HCT116 (cell line): ENCODE measurements around the gene LRCH1. TPM values are rescaled to one million over a fixed set of nuclear protein-coding genes. Genes with fewer than 3 reads are reported as not detected.

Experiments
- ATAC-seq: fragments of 200-7000 bp; cut with Tn5 transposase; 2 replicates; pipeline ENCODE4 v1.9.1; 2020; ENCODE audit warnings: mild to moderate bottlenecking, moderate library complexity
- BruUV-seq: library from RNA; stranded (reverse); fragments of 400-500 nt; replicated peaks from 2 replicates; lab custom pipeline; 2021; lab: Mats Ljungman, UMichigan
- CTCF ChIA-PET: fragments of 300-600 bp; sonication (Branson Sonifier 250); formaldehyde crosslinking; loops from one replicate; lab custom pipeline; 2021; ENCODE audit warnings: antibody characterized with exemption; lab: Charles Lee
- POLR2A ChIA-PET: fragments of 300-600, 350-600 bp; sonication (Branson Sonifier 250); formaldehyde crosslinking; loops from one replicate; lab custom pipeline; 2021; ENCODE audit warnings: antibody characterized with exemption; lab: Charles Lee
- RAD21 ChIA-PET, 2 experiments: fragments of 300-600 bp; sonication (Branson Sonifier 250); formaldehyde crosslinking; loops; one replicate each; lab custom pipeline; 2023; ENCODE audit warnings: low total read pairs in 2 of 2; ENCODE audit not compliant: uncharacterized antibody in 2 of 2, unreplicated experiment in 2 of 2, low non-redundant PET in 1 of 2; lab: Charles Lee
- DNase-seq: peaks from one replicate; pipeline ENCODE4 v3.0.0-alpha.2; 2010; ENCODE audit warnings: low read depth, low spot score
- H2AFZ ChIP-seq: fragments of 200-600 bp; shearing (Covaris generic), sonication (generic); 2 replicates; pipeline ENCODE4 v1.6.1; 2017; ENCODE audit warnings: low read depth, mixed run types, mixed read lengths, antibody characterized with exemption, low read length; ENCODE audit not compliant: poor library complexity, severe bottlenecking
- H3K27ac ChIP-seq: 2 replicates; pipeline ENCODE4 v1.5.1; 2012; ENCODE audit warnings: low read depth, low read length
- H3K27me3 ChIP-seq: fragments of 200-600 bp; sonication (generic); 2 replicates; pipeline ENCODE4 v1.6.1; 2016; ENCODE audit warnings: mixed run types, low read length, mixed read lengths; ENCODE audit not compliant: insufficient read depth
- H3K36me3 ChIP-seq, 2 experiments: fragments of 200-500 bp in 1 of 2; fragments of 200-600 bp in 1 of 2; sonication (Bioruptor generic) in 1 of 2; sonication (generic) in 1 of 2; 2 replicates each; pipeline versions ENCODE4 v1.5.1 to v1.6.1; 2014 to 2016; ENCODE audit warnings: low read length in 2 of 2, inconsistent platforms in 1 of 2, mixed read lengths in 1 of 2, mixed run types in 1 of 2; ENCODE audit not compliant: insufficient read depth in 2 of 2, control insufficient read depth in 1 of 2
- H3K4me1 ChIP-seq, 2 experiments: fragments of 200-600 bp in 1 of 2; sonication (generic) in 1 of 2; 2 replicates each; pipeline versions ENCODE4 v1.5.1 to v1.6.1; 2012 to 2017; ENCODE audit warnings: low read length in 2 of 2, inconsistent platforms in 1 of 2, mild to moderate bottlenecking in 1 of 2, mixed read lengths in 1 of 2, mixed run types in 1 of 2, moderate library complexity in 1 of 2; ENCODE audit not compliant: insufficient read depth in 2 of 2, control insufficient read depth in 1 of 2
- H3K4me2 ChIP-seq: fragments of 200-600 bp; sonication (generic); 2 replicates; pipeline ENCODE4 v1.6.1; 2017; ENCODE audit warnings: mixed run types, low read length, mixed read lengths
- H3K4me3 ChIP-seq, 2 experiments: fragments of 200-600 bp in 1 of 2; sonication (generic) in 1 of 2; replicated peaks in 1 of 2; 2 replicates each; pipeline ENCODE4 v1.5.1; 2011 to 2016; ENCODE audit warnings: low read length in 2 of 2, control low read depth in 1 of 2, low read depth in 1 of 2, mild to moderate bottlenecking in 1 of 2, mixed read lengths in 1 of 2, mixed run types in 1 of 2
- H3K79me2 ChIP-seq: fragments of 200-600 bp; sonication (generic); 2 replicates; pipeline ENCODE4 v1.6.1; 2017; ENCODE audit warnings: mild to moderate bottlenecking, mixed run types, low read length, moderate library complexity, mixed read lengths; ENCODE audit not compliant: insufficient read depth
- H3K9ac ChIP-seq: fragments of 200-600 bp; sonication (generic); 2 replicates; pipeline ENCODE4 v1.6.1; 2016; ENCODE audit warnings: low read length, mixed read lengths
- H3K9me2 ChIP-seq: fragments of 200-600 bp; sonication (generic), shearing (Covaris generic); 2 replicates; pipeline ENCODE4 v1.6.1; 2017; ENCODE audit warnings: mixed run types, mild to moderate bottlenecking, moderate library complexity; ENCODE audit not compliant: insufficient read depth
- H3K9me3 ChIP-seq, 2 experiments: fragments of 200-500 bp in 1 of 2; fragments of 200-600 bp in 1 of 2; sonication (Bioruptor generic) in 1 of 2; sonication (generic) in 1 of 2; 2 replicates each; pipeline ENCODE4 v1.6.1; 2014 to 2017; ENCODE audit warnings: low read length in 2 of 2, mixed read lengths in 2 of 2, inconsistent platforms in 1 of 2, low read depth in 1 of 2, mild to moderate bottlenecking in 1 of 2, mixed run types in 1 of 2, moderate library complexity in 1 of 2; ENCODE audit not compliant: control insufficient read depth in 1 of 2, insufficient read depth in 1 of 2
- H4K20me1 ChIP-seq: fragments of 200-600 bp; sonication (generic), shearing (Covaris generic); 2 replicates; pipeline ENCODE4 v1.6.1; 2017; ENCODE audit warnings: mixed run types, mild to moderate bottlenecking, moderate library complexity; ENCODE audit not compliant: insufficient read depth
- ATF3 ChIP-seq: IDR thresholded peaks from 2 replicates; pipeline ENCODE4 v1.6.1; 2012
- EGR1 ChIP-seq: IDR thresholded peaks from 2 replicates; pipeline ENCODE4 v1.6.1; 2012; ENCODE audit warnings: low read depth
- EZH2 ChIP-seq: fragments of 200-600 bp; sonication (generic); IDR thresholded peaks from 2 replicates; pipeline ENCODE4 v1.6.1; 2017; ENCODE audit warnings: antibody characterized with exemption, mixed run types
- JUND ChIP-seq: IDR thresholded peaks from 2 replicates; pipeline ENCODE4 v1.6.1; 2012
- SP1 ChIP-seq: IDR thresholded peaks from 2 replicates; pipeline ENCODE4 v1.6.1; 2012; ENCODE audit warnings: low read depth
- YY1 ChIP-seq: IDR thresholded peaks from 2 replicates; pipeline ENCODE4 v1.6.1; 2011; ENCODE audit warnings: low read length, low read depth, moderate library complexity, mild to moderate bottlenecking; ENCODE audit not compliant: insufficient replicate concordance; ENCODE audit errors: extremely low read depth
- ZFX ChIP-seq: fragments of 450-650 bp; IDR thresholded peaks from 2 replicates; pipeline ENCODE4 v1.6.1; 2017
- ZNF274 ChIP-seq: fragments of 200-500 bp; sonication (Bioruptor generic); IDR thresholded peaks from 2 replicates; pipeline ENCODE4 v1.6.1; 2014; ENCODE audit warnings: mild to moderate bottlenecking, low read depth, low read length, inconsistent platforms
- intact Hi-C: fragments of 100-400 bp; cut with micrococcal nuclease; formaldehyde crosslinking; loops from 2 replicates; pipeline ENCODE4 v1.10.0; 2022
- total RNA-seq: library from RNA; stranded (reverse); gene quantifications from one replicate; pipeline ENCODE4 v1.2.1, GENCODE V29; 2021; ENCODE audit not compliant: unreplicated experiment
- TF ChIP-seq, protein P1 (sequence below): IDR thresholded peaks from 2 replicates; pipeline ENCODE4 v1.6.1; 2011; ENCODE audit warnings: mild to moderate bottlenecking, low read length, moderate library complexity; ENCODE audit not compliant: insufficient replicate concordance; ENCODE audit errors: extremely low read depth

Gene LRCH1
- total RNA-seq, 1 experiment from 2014 or later, result 15.6 TPM

DNA sequence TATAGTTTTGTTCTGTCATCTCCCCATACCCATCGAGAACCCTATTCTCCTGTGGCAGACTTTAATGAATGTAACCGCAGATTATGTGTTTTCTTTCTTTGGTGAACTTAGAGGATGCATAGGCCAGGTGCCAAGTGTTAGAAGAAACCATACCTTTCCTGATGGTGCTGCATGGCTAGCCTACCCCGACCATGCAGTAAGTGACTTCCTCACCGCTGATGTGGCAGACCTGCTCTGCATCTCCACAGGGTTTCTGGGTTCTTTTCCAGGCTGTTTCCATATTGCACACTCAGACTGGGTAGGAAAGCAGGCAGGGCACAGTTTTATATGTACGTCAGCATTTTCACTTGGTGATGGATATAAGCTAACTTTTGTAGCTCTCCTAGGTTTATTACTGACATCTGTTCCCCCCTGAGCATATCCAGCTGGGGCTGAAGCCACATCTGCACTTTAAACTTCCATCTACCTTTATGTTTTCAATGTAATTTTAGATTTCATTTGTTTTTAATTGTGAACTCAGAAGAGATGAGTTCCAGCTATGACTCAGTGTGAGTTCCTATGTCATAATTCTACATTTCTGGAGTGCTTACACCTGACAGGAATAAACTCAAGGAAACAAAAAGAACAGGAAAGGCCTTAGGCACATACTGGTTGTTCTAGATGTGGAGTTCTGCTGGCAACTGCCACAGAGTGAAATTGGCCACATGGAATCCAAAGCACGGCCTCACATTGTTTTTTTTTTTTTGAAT, 42.3 kb downstream of the LRCH1 start:
- ChIA-PET POLR2A (interaction anchor here (1.2 kb wide), 1 partner anchor 11 kb away, joined by 3 read pairs; no protein-coding TSS in a partner anchor), CTCF (no interaction called here), RAD21 (no interaction called here)
- no peak overlapping the region for H3K4me2 ChIP-seq
- ATAC-seq, result no peak
- no peak for TF ChIP-seq ATF3
- no peak for TF ChIP-seq ZNF274
- TF ChIP-seq, protein P1, sequence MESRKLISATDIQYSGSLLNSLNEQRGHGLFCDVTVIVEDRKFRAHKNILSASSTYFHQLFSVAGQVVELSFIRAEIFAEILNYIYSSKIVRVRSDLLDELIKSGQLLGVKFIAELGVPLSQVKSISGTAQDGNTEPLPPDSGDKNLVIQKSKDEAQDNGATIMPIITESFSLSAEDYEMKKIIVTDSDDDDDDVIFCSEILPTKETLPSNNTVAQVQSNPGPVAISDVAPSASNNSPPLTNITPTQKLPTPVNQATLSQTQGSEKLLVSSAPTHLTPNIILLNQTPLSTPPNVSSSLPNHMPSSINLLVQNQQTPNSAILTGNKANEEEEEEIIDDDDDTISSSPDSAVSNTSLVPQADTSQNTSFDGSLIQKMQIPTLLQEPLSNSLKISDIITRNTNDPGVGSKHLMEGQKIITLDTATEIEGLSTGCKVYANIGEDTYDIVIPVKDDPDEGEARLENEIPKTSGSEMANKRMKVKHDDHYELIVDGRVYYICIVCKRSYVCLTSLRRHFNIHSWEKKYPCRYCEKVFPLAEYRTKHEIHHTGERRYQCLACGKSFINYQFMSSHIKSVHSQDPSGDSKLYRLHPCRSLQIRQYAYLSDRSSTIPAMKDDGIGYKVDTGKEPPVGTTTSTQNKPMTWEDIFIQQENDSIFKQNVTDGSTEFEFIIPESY, result no peak
- TF ChIP-seq YY1, result no peak
- TF ChIP-seq ZFX, result no peak
- no peak for TF ChIP-seq JUND
- TF ChIP-seq EGR1, result no peak
- TF ChIP-seq EZH2, result no peak
- TF ChIP-seq SP1, result no peak
- no peak for DNase-seq
- H3K9me2 ChIP-seq, result no peaks in the 10 kb centered on the region
- no TSS peak for BruUV-seq
- peaks cover 8 to 15% of the 10 kb centered on the region in 2 experiments for H3K4me1 ChIP-seq
- intact Hi-C loops, result no loop called here
- H3K4me3 ChIP-seq, result no peak overlapping the region
- no peaks in the 10 kb centered on the region for H3K9me3 ChIP-seq
- H3K9ac ChIP-seq, result no peak overlapping the region
- H2AFZ ChIP-seq, result no peak overlapping the region
- no peaks in the 10 kb centered on the region for H3K36me3 ChIP-seq
- H4K20me1 ChIP-seq, result no peaks in the 10 kb centered on the region
- no peak overlapping the region for H3K27ac ChIP-seq
- H3K79me2 ChIP-seq, result peaks cover 84% of the 10 kb centered on the region
- no peaks in the 10 kb centered on the region for H3K27me3 ChIP-seq
